ENCODE results near the gene COG4. TPM values are rescaled to one million over a fixed set of nuclear protein-coding genes. Genes with fewer than 3 reads are reported as not detected.

COG4 gene
- total RNA-seq (2014; rRNA removed; shearing (Covaris generic)) (66.4 and 83.2 TPM in 2 replicates), polyA plus RNA-seq (2016; fragmentation: Nextera tagmentation; extraction: Ambion mirVana) (59.0 and 60.6 TPM in 2 replicates)

GRCh38 chr16:70523076-70523742 is at the start of gene COG4:
Gene COG4, minus strand, starts transcription at chr16:70523554. Its CDS starts 11 bp downstream, at chr16:70523543.
- peaks cover 19% of the 10 kb centered on the region for H3K36me3 ChIP-seq (ENCODE audit: low read depth)
- peak within 1 kb of the TSS; percentile 99 for H3K9ac ChIP-seq
- peak within 1 kb of the TSS; percentile 96 for H3K4me3 ChIP-seq
- no peaks in the 10 kb centered on the region for H3K9me2 ChIP-seq (ENCODE audit: insufficient read depth)
- no peaks in the 10 kb centered on the region for H3K9me3 ChIP-seq (ENCODE audit: low read depth)
- 1 to 2% methylated on average over 36 of the region's 36 CpGs for WGBS, 2 experiments (ENCODE audit: low coverage in 1 of 2, low lambda C conversion rate in 2 of 2, missing lambda C conversion rate in 2 of 2)
- H3K27me3 ChIP-seq (replicated peaks; ENCODE audit: insufficient read depth): no peaks in the 10 kb centered on the region
- H3K4me2 ChIP-seq (ENCODE audit: unreplicated experiment): peak within 1 kb of the TSS; percentile 95
- peak within 1 kb of the TSS; percentile 92 for H3K27ac ChIP-seq
- peaks cover 24% of the 10 kb centered on the region; the same call in 1 of the 2 replicates for H3F3A ChIP-seq (ENCODE audit: insufficient read depth)
- in situ Hi-C loops (cut with MboI): no loop called here
- peaks cover 79% of the 10 kb centered on the region for H3K79me2 ChIP-seq (ENCODE audit: insufficient read depth)
- H2AFZ ChIP-seq: peak within 1 kb of the TSS; percentile 89
- TF ChIP-seq EZH2 (IDR thresholded peaks at IDR 0.05; ENCODE audit: insufficient read depth, poor library complexity, severe bottlenecking): no peak
- TF ChIP-seq EZH2phosphoT487 (IDR thresholded peaks at IDR 0.05; ENCODE audit: insufficient read depth, low read depth): no peak
- DNase-seq: peak; percentile 93
- H4K20me1 ChIP-seq (ENCODE audit: insufficient read depth): no peaks in the 10 kb centered on the region
- H3K4me1 ChIP-seq (ENCODE audit: insufficient read depth): peaks cover 31% of the 10 kb centered on the region

GRCh38 chr16:70572926-70573270 is 49.5 kb upstream of the COG4 start:
- Histone ChIP-seq H3K9ac (peak overlapping the region; percentile 28; the same call in 1 of the 2 replicates), H3K4me3 (no peak overlapping the region), H3F3A (ENCODE audit: insufficient read depth) (peaks cover 76% of the 10 kb centered on the region), H4K20me1 (ENCODE audit: insufficient read depth) (no peaks in the 10 kb centered on the region), H2AFZ (no peak overlapping the region), H3K27ac (peak overlapping the region; percentile 51), H3K4me2 (ENCODE audit: unreplicated experiment) (peak overlapping the region; percentile 27), H3K4me1 (ENCODE audit: insufficient read depth) (peaks cover 55% of the 10 kb centered on the region), H3K9me2 (ENCODE audit: insufficient read depth) (no peaks in the 10 kb centered on the region), H3K79me2 (ENCODE audit: insufficient read depth) (no peaks in the 10 kb centered on the region), H3K9me3 (ENCODE audit: low read depth) (no peaks in the 10 kb centered on the region), H3K27me3 (replicated peaks; ENCODE audit: insufficient read depth) (no peaks in the 10 kb centered on the region), H3K36me3 (ENCODE audit: low read depth) (peaks cover 44% of the 10 kb centered on the region)
- no peak for DNase-seq
- 13 to 15% methylated on average over 2 of the region's 2 CpGs for WGBS, 2 experiments (ENCODE audit: low coverage in 1 of 2, low lambda C conversion rate in 2 of 2, missing lambda C conversion rate in 2 of 2)
- TF ChIP-seq EZH2phosphoT487 (IDR thresholded peaks at IDR 0.05; ENCODE audit: insufficient read depth, low read depth) (no peak), EZH2 (IDR thresholded peaks at IDR 0.05; ENCODE audit: insufficient read depth, poor library complexity, severe bottlenecking) (no peak)
- in situ Hi-C loops (cut with MboI): no loop called here

GRCh38 chr16:70572050-70572925 is 48.9 kb upstream of the COG4 start:
- DNase-seq: no peak
- no peak for TF ChIP-seq EZH2 (IDR thresholded peaks at IDR 0.05; ENCODE audit: insufficient read depth, poor library complexity, severe bottlenecking)
- no peak for TF ChIP-seq EZH2phosphoT487 (IDR thresholded peaks at IDR 0.05; ENCODE audit: insufficient read depth, low read depth)
- in situ Hi-C loops (cut with MboI): no loop called here
- Histone ChIP-seq H3K27me3 (replicated peaks; ENCODE audit: insufficient read depth) (no peaks in the 10 kb centered on the region), H3K4me2 (ENCODE audit: unreplicated experiment) (no peak overlapping the region), H3K4me1 (ENCODE audit: insufficient read depth) (peaks cover 49% of the 10 kb centered on the region), H3K36me3 (ENCODE audit: low read depth) (peaks cover 49% of the 10 kb centered on the region), H2AFZ (no peak overlapping the region), H3K9me3 (ENCODE audit: low read depth) (no peaks in the 10 kb centered on the region), H3K9me2 (ENCODE audit: insufficient read depth) (no peaks in the 10 kb centered on the region), H3K79me2 (ENCODE audit: insufficient read depth) (no peaks in the 10 kb centered on the region), H3K4me3 (no peak overlapping the region), H3K27ac (peak overlapping the region; percentile 51), H4K20me1 (ENCODE audit: insufficient read depth) (no peaks in the 10 kb centered on the region), H3K9ac (peak overlapping the region; percentile 28; the same call in 1 of the 2 replicates), H3F3A (ENCODE audit: insufficient read depth) (peaks cover 78% of the 10 kb centered on the region)
- 89 to 94% methylated on average over 5 of the region's 5 CpGs for WGBS, 2 experiments (ENCODE audit: low coverage in 1 of 2, low lambda C conversion rate in 2 of 2, missing lambda C conversion rate in 2 of 2)

- H3K4me3 ChIP-seq: no peak overlapping the region
- peaks cover 42% of the 10 kb centered on the region for H3K4me1 ChIP-seq (ENCODE audit: insufficient read depth)
- peaks cover 73% of the 10 kb centered on the region for H3F3A ChIP-seq (ENCODE audit: insufficient read depth)
- H4K20me1 ChIP-seq (ENCODE audit: insufficient read depth): no peaks in the 10 kb centered on the region
- no peak for DNase-seq
- no peak overlapping the region for H3K27ac ChIP-seq
- H3K27me3 ChIP-seq (replicated peaks; ENCODE audit: insufficient read depth): no peaks in the 10 kb centered on the region
- no peaks in the 10 kb centered on the region for H3K9me2 ChIP-seq (ENCODE audit: insufficient read depth)
- H3K36me3 ChIP-seq (ENCODE audit: low read depth): peaks cover 56% of the 10 kb centered on the region
- no peaks in the 10 kb centered on the region; the same call in 1 of the 2 replicates for H3K79me2 ChIP-seq (ENCODE audit: insufficient read depth)
- TF ChIP-seq EZH2phosphoT487 (IDR thresholded peaks at IDR 0.05; ENCODE audit: insufficient read depth, low read depth): no peak
- TF ChIP-seq EZH2 (IDR thresholded peaks at IDR 0.05; ENCODE audit: insufficient read depth, poor library complexity, severe bottlenecking): no peak
- in situ Hi-C loops (cut with MboI): no loop called here
- WGBS, 2 experiments (ENCODE audit: low coverage in 1 of 2, low lambda C conversion rate in 2 of 2, missing lambda C conversion rate in 2 of 2): 88% methylated on average over 8 of the region's 8 CpGs
- H3K9me3 ChIP-seq (ENCODE audit: low read depth): no peaks in the 10 kb centered on the region
- no peak overlapping the region for H2AFZ ChIP-seq
- no peak overlapping the region for H3K9ac ChIP-seq
- H3K4me2 ChIP-seq (ENCODE audit: unreplicated experiment): no peak overlapping the region
Measured at GRCh38 chr16:70571623-70572022, 48.3 kb upstream of the COG4 start.

All from GM23248 (cell line).